Neutrophil (primary cell): ENCODE data around the gene EIF6.

ENCODE experiments used
- H3K27ac ChIP-seq: fragments of 200-600 bp; sonication (generic); 2 replicates; pipeline ENCODE4 v1.5.1; 2016; ENCODE audit warnings: mild to moderate bottlenecking, moderate library complexity
- H3K27me3 ChIP-seq: fragments of 200-600 bp; sonication (generic); 2 replicates; pipeline ENCODE4 v1.6.0; 2016; ENCODE audit warnings: mild to moderate bottlenecking
- H3K36me3 ChIP-seq: fragments of 200-600 bp; sonication (generic); 2 replicates; pipeline ENCODE4 v1.5.1; 2017
- H3K4me1 ChIP-seq, 2 experiments: fragments of 200-600 bp in 1 of 2; sonication (generic) in 1 of 2; 1 replicate in 1 of 2; 2 replicates in 1 of 2; pipeline versions ENCODE4 v1.5.1 to v1.6.1; 2013 to 2016; ENCODE audit warnings: low read depth in 1 of 2, low read length in 1 of 2, mild to moderate bottlenecking in 1 of 2, moderate library complexity in 1 of 2; ENCODE audit not compliant: control insufficient read depth in 1 of 2, insufficient read depth in 1 of 2
- H3K4me3 ChIP-seq, 2 experiments: fragments of 200-600 bp in 1 of 2; sonication (generic) in 1 of 2; 1 replicate in 1 of 2; 2 replicates in 1 of 2; pipeline ENCODE4 v1.5.1; 2013 to 2016; ENCODE audit warnings: low read depth in 1 of 2, low read length in 1 of 2, mild to moderate bottlenecking in 1 of 2, moderate library complexity in 1 of 2
- H3K9me3 ChIP-seq: fragments of 200-600 bp; sonication (generic); 2 replicates; pipeline ENCODE4 v1.5.1; 2016
- CTCF ChIP-seq: fragments of 200-600 bp; sonication (generic); IDR thresholded peaks from 2 replicates; pipeline ENCODE4 v1.5.1; 2016; ENCODE audit warnings: antibody characterized with exemption

EIF6 gene

DNA sequence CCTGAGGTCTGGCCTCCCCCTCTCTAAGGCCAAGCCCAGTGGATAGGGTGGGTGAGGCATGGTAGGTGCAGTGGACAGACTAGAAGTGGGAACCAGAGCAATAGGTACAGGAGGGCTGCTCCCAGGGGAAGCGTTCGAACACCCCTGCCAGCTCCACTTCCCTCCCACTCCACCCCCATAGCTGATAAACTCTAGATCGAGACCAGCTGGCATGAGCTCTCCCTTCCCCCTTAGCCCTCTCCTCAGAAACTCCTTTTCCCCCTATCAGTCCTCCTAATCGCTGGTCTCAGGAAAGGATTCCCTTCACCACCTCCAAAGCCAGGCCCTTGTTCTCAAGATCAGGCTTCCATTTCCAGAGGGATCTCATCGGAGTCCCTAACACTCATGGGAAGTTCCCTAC is 13.7 kb upstream of the EIF6 start:
- no peak overlapping the region for H3K27ac ChIP-seq
- no peak for TF ChIP-seq CTCF
- no peak overlapping the region for H3K4me3 ChIP-seq
- H3K4me1 ChIP-seq = peaks cover 0 to 4% of the 10 kb centered on the region in 2 experiments
- no peaks in the 10 kb centered on the region for H3K9me3 ChIP-seq
- no peaks in the 10 kb centered on the region for H3K36me3 ChIP-seq
- no peaks in the 10 kb centered on the region for H3K27me3 ChIP-seq

DNA sequence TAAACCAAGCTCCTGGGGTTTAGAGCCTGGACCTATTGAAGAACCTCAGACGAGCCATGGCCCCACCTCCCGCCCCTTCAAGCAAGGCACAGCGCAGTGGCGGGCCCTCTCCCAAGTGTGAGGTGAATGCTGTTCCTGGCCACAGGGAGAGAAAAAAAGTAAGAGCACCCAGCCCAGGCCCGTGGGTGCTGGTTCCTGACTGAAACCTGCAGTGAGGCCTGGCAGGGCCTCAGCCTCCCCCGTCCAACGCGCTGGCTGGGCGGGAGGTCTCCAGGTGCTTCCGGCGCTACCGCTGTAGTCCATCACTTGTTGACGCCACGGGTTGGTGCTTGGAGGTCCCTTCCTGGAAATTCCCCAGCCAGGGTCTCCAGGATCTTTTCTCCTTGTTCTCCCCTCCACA is 13.2 kb upstream of the EIF6 start:
- no peak for TF ChIP-seq CTCF
- H3K9me3 ChIP-seq = no peaks in the 10 kb centered on the region
- no peak overlapping the region for H3K27ac ChIP-seq
- no peaks in the 10 kb centered on the region for H3K36me3 ChIP-seq
- H3K27me3 ChIP-seq = no peaks in the 10 kb centered on the region
- peaks cover 0 to 4% of the 10 kb centered on the region in 2 experiments for H3K4me1 ChIP-seq
- H3K4me3 ChIP-seq = no peak overlapping the region

DNA sequence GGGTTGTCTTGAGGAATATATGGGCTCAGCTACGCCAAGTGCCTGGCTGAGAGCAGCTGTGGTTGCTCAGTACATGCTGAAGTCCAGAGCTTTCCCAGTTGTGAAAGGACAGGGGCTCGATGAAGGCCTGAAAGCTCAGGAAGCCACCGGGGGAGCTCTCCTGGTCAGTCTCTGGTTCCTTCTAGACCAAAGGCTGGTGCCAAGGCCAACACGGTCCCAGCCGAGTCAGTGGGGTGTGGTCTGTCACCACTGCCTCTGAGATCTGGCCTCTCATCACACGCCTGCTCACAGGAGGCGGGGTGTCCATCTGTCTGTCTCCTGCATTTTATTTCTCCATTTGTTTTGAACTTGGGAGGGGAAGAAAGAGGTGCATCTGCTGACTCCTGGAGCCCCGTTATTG is 12.6 kb upstream of the EIF6 start:
- peaks cover 0 to 4% of the 10 kb centered on the region in 2 experiments for H3K4me1 ChIP-seq
- H3K27me3 ChIP-seq = no peaks in the 10 kb centered on the region
- H3K4me3 ChIP-seq = no peak overlapping the region
- no peak overlapping the region for H3K27ac ChIP-seq
- no peaks in the 10 kb centered on the region for H3K36me3 ChIP-seq
- no peaks in the 10 kb centered on the region for H3K9me3 ChIP-seq
- no peak for TF ChIP-seq CTCF

GRCh38 chr20:35296101-35296554 is 11.6 kb upstream of the EIF6 start:
- no peak overlapping the region for H3K27ac ChIP-seq
- no peak for TF ChIP-seq CTCF
- no peak overlapping the region for H3K4me3 ChIP-seq
- H3K27me3 ChIP-seq = no peaks in the 10 kb centered on the region
- H3K36me3 ChIP-seq = no peaks in the 10 kb centered on the region
- peaks cover 0 to 4% of the 10 kb centered on the region in 2 experiments for H3K4me1 ChIP-seq
- no peaks in the 10 kb centered on the region for H3K9me3 ChIP-seq

DNA sequence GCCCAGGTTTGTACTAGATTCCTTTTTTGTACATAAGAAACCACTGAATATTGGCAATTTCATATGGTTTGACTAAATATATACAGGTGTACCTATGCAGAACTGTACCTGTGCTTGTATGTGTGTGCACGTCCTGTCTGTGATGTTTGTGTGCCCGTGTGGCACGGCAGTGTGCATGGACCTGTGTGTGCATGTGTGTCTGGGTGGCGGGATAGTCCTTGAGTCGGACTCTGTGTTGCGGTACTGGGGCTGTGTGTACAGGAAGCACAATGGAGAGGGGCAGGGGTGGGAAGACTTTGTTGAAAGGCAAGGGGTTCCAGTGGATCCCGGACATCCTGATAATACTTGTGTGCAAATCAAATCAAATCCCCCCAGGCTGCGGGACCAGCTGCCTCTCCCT is 11.1 kb upstream of the EIF6 start:
- no peak overlapping the region for H3K27ac ChIP-seq
- no peaks in the 10 kb centered on the region for H3K9me3 ChIP-seq
- peaks cover 0 to 4% of the 10 kb centered on the region in 2 experiments for H3K4me1 ChIP-seq
- no peaks in the 10 kb centered on the region for H3K36me3 ChIP-seq
- H3K4me3 ChIP-seq = no peak overlapping the region
- TF ChIP-seq CTCF = no peak
- no peaks in the 10 kb centered on the region for H3K27me3 ChIP-seq

- no peak overlapping the region for H3K27ac ChIP-seq
- no peak for TF ChIP-seq CTCF
These were observed 10.5 kb upstream of the EIF6 start for GRCh38 chr20:35295058-35295457.

More at GRCh38 chr20:35295058-35295457, 10.5 kb upstream of the EIF6 start:
- no peaks in the 10 kb centered on the region for H3K36me3 ChIP-seq
- no peak overlapping the region for H3K4me3 ChIP-seq
- H3K9me3 ChIP-seq = no peaks in the 10 kb centered on the region
- H3K27me3 ChIP-seq = no peaks in the 10 kb centered on the region
- peaks cover 0 to 4% of the 10 kb centered on the region in 2 experiments for H3K4me1 ChIP-seq
